HepG2 (cell line): ENCODE data around the gene PPIA. TPM values are rescaled to one million over a fixed set of nuclear protein-coding genes. Genes with fewer than 3 reads are reported as not detected.

ENCODE experiments used
- GABPB1 ChIP-seq: IDR thresholded peaks from 2 replicates; pipeline ENCODE4 v1.6.1; 2016; ENCODE audit warnings: mild to moderate bottlenecking, missing genetic modification reagents, moderate library complexity, missing compliant biosample characterization
- HMG20A ChIP-seq: IDR thresholded peaks from 2 replicates; pipeline ENCODE4 v1.6.1; 2016; ENCODE audit warnings: borderline replicate concordance
- HOXA5 ChIP-seq: sonication (generic); formaldehyde crosslinking; IDR thresholded peaks from 2 replicates; pipeline ENCODE4 v1.4.0; 2020; ENCODE audit warnings: missing genetic modification reagents
- MXD3 ChIP-seq: IDR thresholded peaks from 2 replicates; pipeline ENCODE4 v1.6.1; 2016; ENCODE audit warnings: mild to moderate bottlenecking, missing biosample characterization, missing genetic modification reagents
- MYC ChIP-seq: sonication (generic); formaldehyde crosslinking; IDR thresholded peaks from 2 replicates; pipeline ENCODE4 v1.9.0; 2021; ENCODE audit warnings: missing genetic modification reagents, borderline replicate concordance
- NFRKB ChIP-seq: fragments of 450-650 bp; IDR thresholded peaks from 2 replicates; pipeline ENCODE4 v1.6.1; 2017
- PHF8 ChIP-seq: sonication (generic); formaldehyde crosslinking; IDR thresholded peaks from 2 replicates; pipeline ENCODE4 v1.5.0; 2020; ENCODE audit warnings: missing genetic modification reagents
- SRSF4 ChIP-seq: fragments of 200-400 bp; formaldehyde crosslinking; IDR thresholded peaks from one replicate; pipeline ENCODE4 v1.6.1; 2018; ENCODE audit warnings: mild to moderate bottlenecking, low read depth, low read length, moderate library complexity; ENCODE audit not compliant: poor library complexity, severe bottlenecking
- TCF7 ChIP-seq: sonication (generic); IDR thresholded peaks from 2 replicates; pipeline ENCODE4 v1.6.1; 2016; ENCODE audit warnings: antibody characterized with exemption, low read depth
- TOPORS ChIP-seq: sonication (generic); formaldehyde crosslinking; IDR thresholded peaks from 2 replicates; pipeline ENCODE4 v1.8.0; 2023; ENCODE audit warnings: mild to moderate bottlenecking, missing genetic modification reagents
- TP53 ChIP-seq: sonication (generic); formaldehyde crosslinking; conservative IDR thresholded peaks from 2 replicates; pipeline ENCODE4 v1.4.0; 2020; ENCODE audit warnings: missing genetic modification reagents
- XBP1 ChIP-seq: sonication (generic); formaldehyde crosslinking; IDR thresholded peaks from 2 replicates; pipeline ENCODE4 v1.5.0; 2020; ENCODE audit warnings: missing genetic modification reagents
- ZEB1 ChIP-seq: IDR thresholded peaks from 2 replicates; pipeline ENCODE4 v1.6.1; 2012; ENCODE audit warnings: mild to moderate bottlenecking, low read depth, inconsistent platforms; ENCODE audit not compliant: insufficient replicate concordance
- ZFAT ChIP-seq: sonication (generic); formaldehyde crosslinking; conservative IDR thresholded peaks from 2 replicates; pipeline ENCODE4 v1.8.1; 2023; ENCODE audit warnings: missing genetic modification reagents, inconsistent platforms
- ZNF207 ChIP-seq: fragments of 450-650 bp; IDR thresholded peaks from 2 replicates; pipeline ENCODE4 v1.6.1; 2016; ENCODE audit warnings: antibody characterized with exemption, borderline replicate concordance
- ZNF317 ChIP-seq: sonication (generic); formaldehyde crosslinking; IDR thresholded peaks from 2 replicates; pipeline ENCODE4 v1.5.0; 2020; ENCODE audit warnings: mild to moderate bottlenecking, missing genetic modification reagents
- ZNF407 ChIP-seq: sonication (generic); formaldehyde crosslinking; IDR thresholded peaks from one replicate; pipeline ENCODE4 v1.5.1; 2020; ENCODE audit warnings: mild to moderate bottlenecking, missing genetic modification reagents; ENCODE audit errors: not compliant biosample characterization
- ZNF557 ChIP-seq: sonication (generic); formaldehyde crosslinking; IDR thresholded peaks from 2 replicates; pipeline ENCODE4 v1.4.0; 2020; ENCODE audit warnings: missing genetic modification reagents
- ZNF570 ChIP-seq: sonication (generic); formaldehyde crosslinking; IDR thresholded peaks from 2 replicates; pipeline ENCODE4 v1.4.0; 2020; ENCODE audit warnings: mild to moderate bottlenecking, missing genetic modification reagents, borderline replicate concordance
- ZNF670 ChIP-seq: sonication (generic); formaldehyde crosslinking; IDR thresholded peaks from 2 replicates; pipeline ENCODE4 v1.8.0; 2022; ENCODE audit warnings: mild to moderate bottlenecking, missing genetic modification reagents, borderline replicate concordance
- ZNF850 ChIP-seq: sonication (generic); formaldehyde crosslinking; conservative IDR thresholded peaks from 2 replicates; pipeline ENCODE4 v1.9.0; 2021; ENCODE audit warnings: mild to moderate bottlenecking, missing genetic modification reagents
- ZSCAN25 ChIP-seq: sonication (generic); formaldehyde crosslinking; IDR thresholded peaks from 2 replicates; pipeline ENCODE4 v1.8.0; 2022; ENCODE audit warnings: mild to moderate bottlenecking, missing genetic modification reagents
- polyA plus RNA-seq, 8 experiments: library from polyadenylated mRNA; depleted of rRNA in 3 of 8; stranded (reverse) in 7 of 8; unstranded in 1 of 8; fragments of >200 nt; fragmentation: Illumina TruSeq in 4 of 8; extraction: Trizol in 4 of 8; gene quantifications; 2 replicates each; pipeline versions ENCODE4 v1.2.1 to v1.2.3, GENCODE V29; 2011 to 2016; ENCODE audit warnings: low read depth in 4 of 8, missing spikeins in 1 of 8, mixed read lengths in 1 of 8; ENCODE audit not compliant: insufficient read depth in 1 of 8
- total RNA-seq, 5 experiments: library from RNA; depleted of rRNA; stranded (reverse); fragments of >200 nt; fragmentation: Illumina TruSeq; extraction: Trizol; gene quantifications; 2 replicates each; pipeline ENCODE4 v1.2.3, GENCODE V29; 2016; ENCODE audit warnings: low read depth in 1 of 5
- TF ChIP-seq, protein P1 (sequence below): sonication (generic); formaldehyde crosslinking; IDR thresholded peaks from 2 replicates; pipeline ENCODE4 v1.4.0; 2020; ENCODE audit warnings: mild to moderate bottlenecking, missing genetic modification reagents, borderline replicate concordance

The PPIA gene
- total and polyA plus RNA-seq, 2 of the 13 experiments (the other 11 are each of a cell fraction or from before 2014, with no cell fraction given) = 2,268 to 3,010 TPM

GRCh38 chr7:44796034-44796503 lies 412 bp upstream of the PPIA start (continued):
- no peak for TF ChIP-seq ZNF407 (CRISPR knock-in tag)
- TF ChIP-seq ZNF850 (CRISPR knock-in tag) = no peak
- no peak for TF ChIP-seq TP53
- peak; percentile 79 for TF ChIP-seq MYC
- peak; percentile 86 for TF ChIP-seq GABPB1
- no peak for TF ChIP-seq ZFAT
- TF ChIP-seq HMG20A (CRISPR knock-in tag) = no peak
- TF ChIP-seq TOPORS (CRISPR knock-in tag) = no peak
- no peak for TF ChIP-seq NFRKB
- TF ChIP-seq SRSF4 = no peak
- TF ChIP-seq TCF7 = no peak
- TF ChIP-seq XBP1 (CRISPR knock-in tag) = no peak
- no peak for TF ChIP-seq ZNF570
- TF ChIP-seq, protein P1, sequence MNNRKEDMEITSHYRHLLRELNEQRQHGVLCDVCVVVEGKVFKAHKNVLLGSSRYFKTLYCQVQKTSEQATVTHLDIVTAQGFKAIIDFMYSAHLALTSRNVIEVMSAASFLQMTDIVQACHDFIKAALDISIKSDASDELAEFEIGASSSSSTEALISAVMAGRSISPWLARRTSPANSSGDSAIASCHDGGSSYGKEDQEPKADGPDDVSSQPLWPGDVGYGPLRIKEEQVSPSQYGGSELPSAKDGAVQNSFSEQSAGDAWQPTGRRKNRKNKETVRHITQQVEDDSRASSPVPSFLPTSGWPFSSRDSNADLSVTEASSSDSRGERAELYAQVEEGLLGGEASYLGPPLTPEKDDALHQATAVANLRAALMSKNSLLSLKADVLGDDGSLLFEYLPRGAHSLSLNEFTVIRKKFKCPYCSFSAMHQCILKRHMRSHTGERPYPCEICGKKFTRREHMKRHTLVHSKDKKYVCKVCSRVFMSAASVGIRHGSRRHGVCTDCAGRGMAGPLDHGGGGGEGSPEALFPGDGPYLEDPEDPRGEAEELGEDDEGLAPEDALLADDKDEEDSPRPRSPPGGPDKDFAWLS = 0 out of 2 replicates have a peak, but pooled peaks have one; percentile 9
- TF ChIP-seq HOXA5 = no peak
- peak; percentile 74 for TF ChIP-seq PHF8 (CRISPR knock-in tag)
- TF ChIP-seq ZNF207 = no peak
- no peak for TF ChIP-seq ZSCAN25 (CRISPR knock-in tag)
- no peak for TF ChIP-seq ZNF557 (CRISPR knock-in tag)
- peak; percentile 34; the same call in 1 of the 2 replicates for TF ChIP-seq ZNF317 (CRISPR knock-in tag)
- no peak for TF ChIP-seq MXD3
- TF ChIP-seq ZEB1 = no peak
- TF ChIP-seq ZNF670 = peak; percentile 15; the same call in 1 of the 2 replicates
